Lung (tissue), 12 donors: ENCODE results near the gene PCBP3. TPM values are rescaled to one million over a fixed set of nuclear protein-coding genes. Genes with fewer than 3 reads are reported as not detected.

ENCODE experiments used
- ATAC-seq: fragments of 200-7000 bp; cut with Tn5 transposase; one replicate; pipeline ENCODE4 v1.9.1; 2020; ENCODE audit warnings: moderate number of reproducible peaks; ENCODE audit not compliant: insufficient read depth, low FRiP score
- DNase-seq, 3 donors: peaks; one replicate each; pipeline ENCODE4 v3.0.0-alpha.2; 2013 to 2017
- H3K27ac ChIP-seq, 2 donors: one replicate each; pipeline ENCODE4 v1.5.1; 2013; ENCODE audit warnings: mild to moderate bottlenecking in 2 of 2, moderate library complexity in 2 of 2, control low read depth in 1 of 2, inconsistent platforms in 1 of 2, low read depth in 1 of 2, low read length in 1 of 2
- H3K27me3 ChIP-seq, 3 donors: one replicate each; pipeline ENCODE4 v1.5.1; 2013; ENCODE audit warnings: low read length in 2 of 3; ENCODE audit not compliant: control insufficient read depth in 3 of 3, insufficient read depth in 3 of 3
- H3K36me3 ChIP-seq, 4 donors: one replicate each; pipeline ENCODE4 v1.5.1; 2013; ENCODE audit warnings: low read length in 4 of 4, mild to moderate bottlenecking in 1 of 4, moderate library complexity in 1 of 4; ENCODE audit not compliant: control insufficient read depth in 4 of 4, insufficient read depth in 4 of 4
- H3K4me1 ChIP-seq, 5 donors: one replicate each; pipeline ENCODE4 v1.5.1; 2013; ENCODE audit warnings: low read length in 5 of 5, mild to moderate bottlenecking in 2 of 5, moderate library complexity in 1 of 5; ENCODE audit not compliant: control insufficient read depth in 5 of 5, insufficient read depth in 5 of 5
- H3K4me3 ChIP-seq: one replicate; pipeline ENCODE4 v1.5.1; 2013; ENCODE audit warnings: mild to moderate bottlenecking, control low read depth, moderate library complexity
- H3K9ac ChIP-seq, 2 donors: one replicate each; pipeline ENCODE4 v1.5.1; 2013; ENCODE audit warnings: low read length in 2 of 2, control low read depth in 1 of 2; ENCODE audit not compliant: insufficient read depth in 1 of 2
- H3K9me3 ChIP-seq, 4 donors: one replicate each; pipeline ENCODE4 v1.5.1; 2013; ENCODE audit warnings: low read length in 3 of 4, mild to moderate bottlenecking in 1 of 4, moderate library complexity in 1 of 4; ENCODE audit not compliant: control insufficient read depth in 4 of 4, insufficient read depth in 3 of 4
- CTCF ChIP-seq: IDR thresholded peaks from 2 replicates; pipeline ENCODE4 v1.5.1; 2012; ENCODE audit warnings: mild to moderate bottlenecking; ENCODE audit errors: control extremely low read depth, extremely low read depth
- WGBS, 2 donors: extraction: QIAGEN DNeasy Blood & Tissue Kit; methylation state at CpG; one replicate each; pipeline ENCODE4 v1.1.7; 2013; 5-methylcytosine and 5-hydroxymethylcytosine counted together
- polyA plus RNA-seq, 2 donors: library from polyadenylated mRNA; stranded (reverse); fragments of 200-250 nt; gene quantifications; one replicate each; pipeline ENCODE4 v1.2.1, GENCODE V29; 2013
- total RNA-seq, 2 donors: library from RNA; depleted of rRNA in 1 of 2; stranded (reverse); fragments of >200 nt in 1 of 2; gene quantifications; one replicate each; pipeline ENCODE4 v1.2.1, GENCODE V29; 2014 to 2021
- donor health status: control.
- donor health status: control.
- donor health status: Bipolar disorder and iron deficiency.
- donor health status: healthy.
- donor health status: DM: yes; HTN: yes; CAD: no.

PCBP3 gene
- total and polyA plus RNA-seq, 4 donors, result 1.6 to 8.2 (median 3.1) TPM

- Histone ChIP-seq H3K4me1 (no peaks in the 10 kb centered on the region), H3K4me3 (no peak overlapping the region), H3K27me3 (peaks cover 0 to 4% (median 2%) of the 10 kb centered on the region in 3 donors), H3K9ac (no peak overlapping the region), H3K36me3 (no peaks in the 10 kb centered on the region), H3K27ac (no peak overlapping the region), H3K9me3 (peaks cover 0 to 4% (median under 1%) of the 10 kb centered on the region in 4 donors)
- DNase-seq, result no peak
- 88 to 95% methylated on average over 14 of the region's 14 CpGs for WGBS, 2 donors
- no peak for TF ChIP-seq CTCF
- ATAC-seq, result no peak
Observed at GRCh38 chr21:45599146-45599581, 44.4 kb upstream of the PCBP3 start.

- H3K36me3 ChIP-seq, result no peaks in the 10 kb centered on the region
- TF ChIP-seq CTCF, result no peak
- DNase-seq, result no peak
- 67 to 91% methylated on average over 6 of the region's 6 CpGs for WGBS, 2 donors
- no peak overlapping the region for H3K4me3 ChIP-seq
- H3K9me3 ChIP-seq, result peaks cover 0 to 9% (median 2%) of the 10 kb centered on the region in 4 donors
- no peaks in the 10 kb centered on the region for H3K4me1 ChIP-seq
- ATAC-seq, result no peak
- H3K9ac ChIP-seq, result no peak overlapping the region
- no peak overlapping the region for H3K27ac ChIP-seq
- peaks cover 0 to 4% (median 2%) of the 10 kb centered on the region in 3 donors for H3K27me3 ChIP-seq
Observed at GRCh38 chr21:45600248-45600647, 43.3 kb upstream of the PCBP3 start.

- WGBS, 2 donors, result 88 to 89% methylated on average over 10 of the region's 10 CpGs
- Histone ChIP-seq H3K27ac (no peak overlapping the region), H3K9ac (no peak overlapping the region), H3K36me3 (no peaks in the 10 kb centered on the region), H3K4me1 (no peaks in the 10 kb centered on the region), H3K4me3 (no peak overlapping the region), H3K9me3 (peaks cover 0 to 9% (median 2%) of the 10 kb centered on the region in 4 donors), H3K27me3 (no peaks in the 10 kb centered on the region)
- DNase-seq, result no peak
- no peak for TF ChIP-seq CTCF
- no peak for ATAC-seq
Observed at GRCh38 chr21:45601551-45601950, 42.0 kb upstream of the PCBP3 start.

GRCh38 chr21:45602106-45602505, 41.4 kb upstream of the PCBP3 start:
- Histone ChIP-seq H3K4me3 (no peak overlapping the region), H3K27ac (no peak overlapping the region), H3K9me3 (peaks cover 0 to 9% (median 2%) of the 10 kb centered on the region in 4 donors), H3K4me1 (no peaks in the 10 kb centered on the region), H3K27me3 (no peaks in the 10 kb centered on the region), H3K9ac (no peak overlapping the region), H3K36me3 (no peaks in the 10 kb centered on the region)
- DNase-seq (no peak), ATAC-seq (no peak)
- 87 to 91% methylated on average over 5 of the region's 5 CpGs for WGBS, 2 donors
- TF ChIP-seq CTCF, result no peak
